KBM-7 (cell line): ENCODE data around the gene SMCO1.
"Not testable (repeated sequence)": the region's sequence is repeated elsewhere in the genome, so short reads cannot be mapped to it uniquely, and the experiment has no call there.

Experiments
- DNase-seq: peaks from one replicate; pipeline ENCODE4 v3.0.0-alpha.2; 2015
- in situ Hi-C: fragments of 300-500 bp; cut with MboI; formaldehyde crosslinking; loops from 2 replicates; pipeline ENCODE4 v1.14.3; 2020; ENCODE audit warnings: low sequenced_read_pairs, low pct_unique_long_range_greater_than_20kb, mixed read lengths

The SMCO1 gene, protein sequence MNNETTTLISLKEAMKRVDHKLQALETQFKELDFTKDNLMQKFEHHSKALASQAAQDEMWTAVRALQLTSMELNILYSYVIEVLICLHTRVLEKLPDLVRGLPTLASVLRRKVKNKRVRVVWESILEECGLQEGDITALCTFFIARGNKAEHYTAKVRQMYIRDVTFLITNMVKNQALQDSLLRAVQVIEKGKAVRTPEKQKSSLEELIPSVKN

DNA sequence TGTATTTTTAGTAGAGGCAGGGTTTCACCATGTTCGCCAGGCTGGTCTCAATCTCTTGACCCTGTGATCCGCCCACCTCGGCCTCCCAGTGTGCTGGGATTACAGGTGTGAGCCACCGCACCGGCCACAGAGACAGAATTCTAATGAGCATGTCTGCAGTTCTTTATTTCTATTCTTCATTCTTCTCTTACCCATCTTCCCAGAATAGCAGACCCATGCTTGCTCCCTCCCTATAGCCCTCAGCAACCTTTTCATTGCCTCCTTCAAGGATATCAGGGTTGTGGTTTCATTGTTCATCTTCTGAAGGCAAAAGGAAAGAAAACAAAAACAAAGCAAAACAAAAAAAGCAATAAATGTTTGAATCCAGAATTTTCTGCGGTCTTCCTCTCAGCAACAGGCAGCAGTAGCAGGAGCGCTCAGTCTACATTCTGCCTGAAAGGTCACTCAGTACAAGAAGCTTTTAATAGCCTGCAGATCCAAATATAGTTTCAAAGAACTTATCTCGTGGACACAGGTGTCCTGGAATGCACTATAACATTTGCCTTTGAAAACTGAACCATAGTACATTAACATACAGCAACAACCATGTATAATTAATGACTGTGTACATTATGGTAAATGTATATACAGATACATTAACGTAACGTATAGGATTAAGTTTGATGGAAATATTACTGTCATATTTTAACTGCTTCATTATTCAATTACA, at the start of gene SMCO1:
Gene SMCO1 (minus strand): TSS at position 434 of the 709 bp plus-strand sequence. CDS start 137 bp downstream, at position 297.
- no peak for DNase-seq
- in situ Hi-C loops = loop anchor here (25.0 kb wide), 1 partner anchor 478 kb away; no protein-coding TSS in a partner anchor

DNA sequence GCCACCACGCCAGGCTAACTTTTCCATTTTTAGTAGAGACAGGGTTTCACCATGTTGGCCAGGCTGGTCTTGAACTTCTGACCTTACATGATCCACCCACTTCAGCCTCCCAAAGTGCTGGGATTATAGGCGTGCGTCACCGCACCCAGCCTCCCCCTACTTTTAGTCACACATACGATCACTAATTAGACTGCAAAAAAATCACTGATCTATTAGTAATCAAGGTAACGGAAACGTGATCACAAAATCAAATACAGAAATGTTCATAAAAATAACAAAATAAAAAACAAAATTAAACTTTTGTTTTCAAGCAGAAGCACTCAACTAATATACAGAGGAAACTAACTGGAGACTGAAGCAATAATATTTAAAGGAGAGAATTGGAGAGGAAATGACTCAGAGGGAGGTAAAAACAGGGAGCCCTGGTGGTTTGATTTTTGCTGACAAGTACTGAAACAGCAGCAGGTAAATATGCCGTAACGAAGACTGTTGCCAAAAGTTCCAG, 48.6 kb upstream of the SMCO1 start:
- DNase-seq = peak; percentile 28
- in situ Hi-C loops = no loop called here

DNA sequence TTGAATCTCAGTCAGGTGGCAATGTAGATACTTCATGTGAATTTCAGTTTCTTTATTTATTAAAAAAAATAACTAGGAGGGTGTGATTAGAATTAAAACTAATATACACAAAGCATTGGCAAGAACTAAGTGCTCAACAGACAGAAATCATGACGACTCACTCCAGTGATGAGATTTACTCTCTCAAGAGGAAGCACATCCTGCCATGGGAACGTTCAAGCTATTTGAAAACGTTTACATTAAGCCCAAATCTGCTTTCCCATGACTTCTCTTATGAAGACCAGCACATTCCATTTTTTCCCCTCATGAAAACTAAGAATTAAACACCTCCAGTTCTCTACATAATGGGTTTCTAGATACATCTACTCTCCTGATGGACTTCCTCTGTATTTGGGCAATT, 44.7 kb upstream of the SMCO1 start:
- no peak for DNase-seq
- in situ Hi-C loops = no loop called here

DNA sequence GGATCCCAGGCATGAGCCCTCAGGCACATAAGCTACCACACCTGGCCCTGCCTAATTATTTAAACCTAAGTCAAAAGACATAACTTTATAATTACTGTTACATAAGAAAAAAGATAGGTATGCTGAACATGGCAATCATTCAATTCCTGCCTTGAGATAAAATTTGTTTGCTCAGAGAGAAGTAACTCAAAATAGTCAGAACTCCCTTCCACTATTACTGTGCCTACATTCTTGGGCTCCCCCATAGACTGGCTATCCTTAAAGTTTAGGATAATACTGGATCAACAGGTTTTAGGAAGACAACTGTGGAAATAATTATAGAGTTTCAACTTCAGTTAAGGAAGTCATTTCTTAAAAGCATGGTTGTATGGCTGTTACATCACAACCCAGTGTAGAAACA, 43.3 kb upstream of the SMCO1 start:
- DNase-seq = no peak
- in situ Hi-C loops = no loop called here

DNA sequence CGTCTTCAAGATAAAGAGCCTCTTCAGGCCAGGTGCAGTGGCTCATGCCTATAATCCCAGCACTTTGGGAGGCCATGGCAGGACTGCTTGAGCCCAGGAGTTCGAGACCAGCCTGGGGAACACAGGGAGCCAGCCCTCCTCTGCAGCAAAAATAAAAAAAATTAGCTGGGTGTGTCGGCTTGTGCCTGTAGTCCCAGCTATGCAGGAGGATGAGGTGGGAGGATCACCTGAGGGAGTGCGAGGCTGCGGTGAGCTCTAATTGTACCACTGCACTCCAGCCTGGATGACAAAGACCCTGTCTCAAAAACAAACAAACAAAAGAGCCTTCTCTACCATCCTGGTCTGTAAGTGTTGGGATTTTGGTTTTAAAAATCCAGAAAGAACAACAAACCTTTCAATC, 42.1 kb upstream of the SMCO1 start:
- no peak for DNase-seq
- in situ Hi-C loops = no loop called here

DNA sequence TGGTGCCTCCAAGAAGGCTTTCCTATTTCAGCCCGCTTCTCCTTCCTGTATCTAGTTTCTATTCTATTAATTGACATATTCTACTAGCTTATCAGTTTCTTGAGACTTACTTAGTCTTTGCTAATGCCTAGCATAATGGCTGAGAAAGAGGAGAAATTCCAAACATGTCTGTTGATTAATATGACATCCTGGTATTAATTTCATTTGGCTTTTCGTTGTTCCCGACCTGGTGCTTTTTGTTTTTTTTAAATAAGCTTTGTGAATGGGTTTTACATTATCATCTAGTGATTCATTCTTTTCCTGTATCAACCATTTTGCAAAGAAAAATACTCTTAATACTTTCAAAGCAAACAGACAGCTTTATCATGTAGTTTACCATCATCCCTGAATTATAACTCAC, 40.1 kb upstream of the SMCO1 start:
- no peak for DNase-seq
- in situ Hi-C loops = no loop called here

DNA sequence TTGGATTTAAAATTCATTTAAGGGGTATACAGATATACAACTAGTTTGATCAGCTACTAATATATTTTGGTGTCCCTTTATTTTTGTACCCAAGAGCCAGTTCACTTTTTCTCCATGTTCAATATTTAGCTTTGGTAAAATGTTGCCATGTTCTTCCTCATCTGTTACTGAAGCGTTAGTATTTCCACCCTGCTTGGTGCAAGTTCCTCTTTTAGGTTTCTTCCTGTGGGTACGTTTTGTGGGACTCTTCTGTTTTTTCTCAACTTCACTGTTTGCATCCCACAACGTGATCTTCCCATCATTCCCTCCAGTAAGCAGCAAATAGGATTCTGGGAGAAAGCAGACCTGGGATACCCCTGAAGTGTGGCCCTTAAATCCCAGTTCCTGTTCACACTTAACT, 39.1 kb upstream of the SMCO1 start:
- peak; percentile 78 for DNase-seq
- in situ Hi-C loops = no loop called here

DNA sequence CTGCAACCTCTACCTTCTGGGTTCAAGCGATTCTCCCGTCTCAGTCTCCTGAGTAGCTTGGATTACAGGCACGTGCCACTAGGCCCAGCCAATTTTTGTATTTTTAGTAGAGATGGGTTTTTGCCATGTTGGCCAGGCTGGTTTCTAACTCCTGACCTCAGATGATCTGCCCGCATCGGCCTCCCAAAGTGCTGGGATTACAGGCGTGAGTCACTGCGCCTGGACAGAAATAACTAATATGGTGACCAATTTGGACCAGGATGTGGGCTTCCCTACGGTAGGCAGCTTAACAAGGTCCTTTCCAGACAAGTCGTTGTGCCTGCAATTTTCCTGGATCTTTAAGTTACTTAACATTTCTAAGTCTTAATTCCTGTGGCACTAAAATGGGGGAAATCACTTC, 38.4 kb upstream of the SMCO1 start:
- no peak for DNase-seq
- in situ Hi-C loops = no loop called here

DNA sequence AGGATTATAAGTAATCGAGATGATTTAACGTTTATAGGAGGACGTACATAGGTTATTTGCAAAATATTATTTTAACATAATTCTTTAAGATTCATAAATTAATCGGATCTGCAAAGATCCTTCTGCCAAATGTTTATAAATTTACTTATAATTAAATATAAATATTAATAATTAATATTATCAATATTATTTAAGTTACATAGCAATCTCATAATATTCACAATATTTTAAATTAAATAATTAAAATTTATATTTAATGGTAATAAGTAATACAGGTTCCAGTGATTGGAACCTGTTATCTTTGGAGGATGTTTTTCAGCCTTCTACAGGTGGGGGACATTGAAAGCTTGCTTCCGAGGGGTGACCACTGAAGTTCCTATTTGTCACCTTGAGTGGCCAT, 37.1 kb upstream of the SMCO1 start:
- DNase-seq = no peak
- in situ Hi-C loops = no loop called here

DNA sequence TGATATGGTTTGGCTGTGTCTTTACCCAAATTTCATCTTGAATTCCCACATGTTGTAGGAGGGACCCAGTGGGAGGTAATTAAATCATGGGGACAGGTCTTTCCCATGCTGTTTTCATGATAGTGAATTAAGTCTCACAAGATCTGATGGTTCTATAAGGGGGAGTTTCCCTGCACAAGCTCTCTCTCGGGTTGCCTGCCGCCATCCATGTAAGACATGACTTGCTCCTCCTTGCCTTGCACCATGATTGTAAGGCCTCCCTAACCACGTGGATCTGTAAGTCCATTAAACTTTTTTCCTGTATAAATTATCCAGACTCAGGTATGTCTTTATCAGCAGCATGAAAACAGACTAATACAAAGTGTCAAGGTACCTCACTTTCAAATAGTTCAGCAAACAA, 35.0 kb upstream of the SMCO1 start:
- in situ Hi-C loops, DNase-seq: not testable (repeated sequence)

DNA sequence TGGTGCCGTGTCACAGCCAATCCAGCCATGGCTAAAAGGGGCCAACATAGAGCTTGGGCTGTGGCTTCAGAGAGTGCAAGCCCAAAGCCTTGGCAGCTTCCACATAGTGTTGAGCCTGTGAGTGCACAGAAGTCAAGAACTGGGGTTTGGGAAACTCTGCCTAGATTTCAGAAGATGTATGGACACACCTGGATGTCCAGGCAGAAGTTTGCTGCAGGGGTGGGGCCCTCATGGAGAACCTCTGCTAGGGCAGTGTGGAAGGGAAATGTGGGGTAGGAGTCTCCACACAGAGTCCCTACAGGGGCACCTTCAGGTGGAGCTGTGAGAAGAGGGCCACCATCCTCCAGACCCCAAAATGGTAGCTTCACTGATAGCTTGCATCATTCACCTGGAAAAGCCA, 34.2 kb upstream of the SMCO1 start:
- in situ Hi-C loops, DNase-seq: not testable (repeated sequence)

DNA sequence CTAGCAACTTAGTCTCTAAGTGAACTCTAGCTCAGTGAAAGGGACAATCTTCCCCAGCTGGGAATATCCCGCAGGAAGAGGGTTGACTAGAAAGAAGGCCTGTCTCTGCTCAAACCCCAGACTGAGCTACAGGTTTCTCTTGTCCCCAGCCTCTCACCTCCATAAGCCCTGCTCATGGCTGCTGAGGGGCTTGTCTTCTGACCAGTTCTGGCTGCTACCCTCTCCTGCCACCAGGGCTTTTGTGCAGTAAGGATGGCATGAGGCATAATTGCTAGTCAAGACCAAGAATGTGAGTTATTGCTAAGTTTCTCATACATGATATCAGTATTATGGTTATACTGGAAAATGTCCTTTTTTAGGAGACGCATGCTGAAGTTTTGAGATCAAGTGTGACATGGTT, 31.9 kb upstream of the SMCO1 start:
- in situ Hi-C loops = no loop called here
- no peak for DNase-seq

DNA sequence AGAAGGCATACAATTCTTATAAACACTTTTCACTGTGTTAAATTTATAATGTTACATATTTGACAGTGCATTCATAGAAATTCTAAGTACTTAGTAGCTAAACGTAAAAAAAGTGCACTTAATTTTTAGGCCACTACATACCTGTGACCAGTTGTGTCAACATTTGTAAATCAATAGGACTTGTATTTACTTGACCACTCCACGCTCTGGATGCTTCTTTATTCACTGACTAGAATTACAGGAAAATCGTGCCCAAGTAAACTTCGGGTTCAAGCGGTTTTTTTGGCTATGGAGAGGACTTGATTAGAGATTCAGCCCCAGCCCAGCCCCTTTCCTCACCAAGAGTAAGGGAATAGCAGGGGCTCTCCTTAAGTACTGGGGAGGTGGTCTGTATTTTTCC, 31.4 kb upstream of the SMCO1 start:
- no peak for DNase-seq
- in situ Hi-C loops = no loop called here

DNA sequence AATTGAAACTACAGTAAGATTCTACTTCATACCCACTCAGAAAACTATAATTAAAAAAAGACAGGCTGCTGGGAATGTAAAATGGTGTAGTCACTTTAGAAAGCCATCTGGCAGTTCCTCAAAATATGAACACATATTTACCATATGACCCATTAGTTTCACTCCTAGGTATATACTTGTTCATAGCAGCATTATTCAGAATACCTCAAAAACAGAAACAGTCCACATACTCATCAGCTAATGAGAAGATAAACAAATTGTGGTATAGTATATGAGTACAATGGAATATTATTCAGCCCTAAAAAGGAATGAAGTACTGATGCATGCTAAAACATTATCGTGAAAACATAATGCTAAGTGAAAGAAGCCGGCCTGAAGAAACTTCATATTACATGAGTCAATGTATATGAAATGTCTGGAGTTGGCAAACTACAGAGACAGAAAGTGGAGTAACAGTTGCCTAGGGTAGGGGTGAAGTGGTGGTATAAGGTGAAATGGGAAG, 29.4 kb upstream of the SMCO1 start:
- in situ Hi-C loops = no loop called here
- no peak for DNase-seq

DNA sequence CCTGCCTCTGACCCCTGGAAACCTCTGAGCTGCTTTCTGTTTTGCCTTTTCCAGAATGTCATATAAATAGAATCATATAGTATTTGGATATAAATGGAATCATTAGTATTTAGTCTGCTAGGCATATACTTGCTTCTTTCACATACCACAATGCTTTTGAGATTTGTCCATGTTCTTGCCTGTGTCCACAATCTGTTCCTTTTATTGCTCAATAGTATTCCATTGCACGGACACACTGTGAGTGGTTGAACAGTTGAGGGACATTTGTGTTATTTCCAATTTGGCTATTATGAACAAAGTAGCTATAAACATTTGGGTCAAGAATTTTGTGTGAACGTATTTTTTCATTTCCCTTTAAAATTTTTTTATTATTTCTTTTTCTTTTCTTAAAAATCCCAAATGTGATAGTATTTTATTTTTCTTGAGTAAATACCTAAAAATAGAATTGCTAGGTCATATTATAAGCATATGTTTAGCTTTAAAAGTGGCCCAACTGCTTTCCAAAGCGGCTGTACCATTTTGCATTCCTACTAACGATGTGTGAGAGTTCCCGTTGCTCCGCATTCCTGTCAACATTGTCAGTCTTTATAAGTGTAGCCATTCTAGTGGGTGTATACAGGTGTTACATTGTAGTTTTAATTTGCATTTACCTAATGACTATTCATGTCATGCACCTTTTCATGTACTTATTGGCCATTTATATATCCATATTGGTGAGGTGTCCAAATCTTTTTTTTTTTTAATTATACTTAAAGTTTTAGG, 26.7 kb upstream of the SMCO1 start:
- in situ Hi-C loops = no loop called here
- DNase-seq = no peak

DNA sequence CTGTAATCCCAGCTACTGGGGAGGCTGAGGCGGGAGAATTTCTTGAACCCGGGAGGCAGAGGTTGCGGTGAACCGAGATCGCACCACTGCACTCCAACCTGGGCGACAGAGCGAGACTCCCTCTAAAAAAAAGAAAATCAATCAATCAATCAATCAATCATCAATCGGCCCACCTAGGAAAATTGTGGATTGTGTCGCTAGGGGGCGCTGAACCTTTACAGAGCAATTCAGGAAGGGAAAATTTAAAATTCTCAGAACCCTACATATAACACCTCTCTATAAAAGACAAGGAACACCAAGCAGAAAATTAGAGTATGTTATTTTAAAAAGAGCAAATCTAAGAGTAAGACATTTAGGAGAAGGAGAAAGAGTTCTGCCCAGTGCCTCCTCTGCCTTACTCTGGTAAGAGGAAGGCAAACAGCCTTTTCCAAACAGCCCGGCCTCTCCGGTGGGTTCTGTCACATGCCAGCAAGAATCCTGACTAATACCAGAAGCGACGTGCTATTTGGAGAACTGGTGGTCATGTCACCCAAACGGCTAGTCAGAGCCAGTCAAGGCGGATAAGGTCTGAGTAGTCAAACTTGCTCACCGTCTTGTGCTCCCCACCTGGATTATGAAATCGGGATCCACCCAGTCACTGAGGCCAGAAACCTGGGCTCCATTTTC, 22.3 kb upstream of the SMCO1 start:
- peak; percentile 52 for DNase-seq
- in situ Hi-C loops = no loop called here

DNA sequence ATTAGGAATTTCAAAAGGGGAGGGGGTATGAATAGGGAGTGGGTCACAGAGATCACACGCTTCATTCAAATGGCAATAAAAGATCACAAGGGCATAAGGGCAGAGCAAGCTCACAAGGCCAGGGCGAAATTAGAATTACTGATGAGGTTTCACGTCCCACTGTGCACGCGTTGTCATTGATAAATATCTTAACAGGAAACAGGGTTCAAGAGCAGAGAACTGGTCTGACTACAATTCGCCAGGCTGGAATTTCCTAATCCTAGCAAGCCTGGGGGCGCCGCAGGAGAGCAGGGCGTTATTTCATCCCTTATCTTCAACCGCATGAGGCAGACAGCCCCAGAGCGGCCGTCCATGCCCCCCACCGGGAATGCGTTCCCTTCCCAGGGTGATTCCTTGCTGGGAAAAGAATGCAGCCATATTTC, 18.1 kb upstream of the SMCO1 start:
- no peak for DNase-seq
- in situ Hi-C loops = no loop called here

DNA sequence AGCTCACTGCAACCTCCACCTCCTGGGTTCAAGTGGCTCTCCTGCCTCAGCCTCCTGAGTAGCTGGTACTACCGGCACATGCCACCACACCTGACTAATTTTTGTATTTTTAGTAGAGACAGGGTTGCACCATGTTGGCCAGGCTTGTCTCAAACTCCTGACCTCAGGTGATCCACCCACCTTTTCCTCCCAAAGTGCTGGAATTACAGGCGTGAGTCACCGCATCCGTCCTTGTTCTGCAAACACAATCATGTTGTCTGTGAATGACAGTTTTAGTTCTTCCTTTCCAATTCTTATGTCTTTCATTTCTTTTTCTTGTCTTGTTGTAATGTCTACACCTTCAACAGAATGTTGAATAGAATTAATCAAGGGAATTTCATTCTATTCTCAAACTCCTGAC, 16.3 kb upstream of the SMCO1 start:
- no peak for DNase-seq
- in situ Hi-C loops = no loop called here

DNA sequence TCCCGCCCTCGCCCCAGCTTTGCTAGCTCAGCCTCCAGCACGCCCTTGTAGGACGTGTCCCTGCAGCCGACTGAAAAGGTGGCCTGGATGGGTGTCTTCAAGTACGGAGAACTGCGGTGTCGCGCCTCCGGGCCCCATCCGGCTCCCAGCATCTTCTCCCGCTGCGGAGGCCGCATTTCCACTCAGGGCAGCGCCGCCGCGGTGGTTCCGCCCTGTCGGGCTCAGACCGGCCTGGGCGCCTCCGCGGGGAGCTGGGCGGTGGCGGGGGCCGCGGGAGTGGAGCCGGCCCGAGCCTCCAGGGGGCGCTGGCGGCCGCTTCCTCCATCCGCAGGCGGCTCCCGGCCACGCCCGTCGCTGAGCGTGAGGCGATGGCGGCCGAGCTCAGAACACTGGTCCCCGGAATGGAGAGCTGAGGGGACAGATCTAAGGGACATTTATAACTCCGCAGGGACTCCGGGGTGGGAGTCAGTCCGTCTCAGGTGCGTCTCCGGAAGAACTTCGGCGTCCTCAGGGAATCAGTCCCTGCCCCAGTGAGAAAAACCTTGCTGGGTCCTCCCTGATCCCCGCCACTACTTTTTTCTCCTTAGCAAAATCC, 13.6 kb upstream of the SMCO1 start:
- peak; percentile 92 for DNase-seq
- in situ Hi-C loops = no loop called here
